Measurements from ENCODE around the gene OR6N1.

The OR6N1 gene

DNA sequence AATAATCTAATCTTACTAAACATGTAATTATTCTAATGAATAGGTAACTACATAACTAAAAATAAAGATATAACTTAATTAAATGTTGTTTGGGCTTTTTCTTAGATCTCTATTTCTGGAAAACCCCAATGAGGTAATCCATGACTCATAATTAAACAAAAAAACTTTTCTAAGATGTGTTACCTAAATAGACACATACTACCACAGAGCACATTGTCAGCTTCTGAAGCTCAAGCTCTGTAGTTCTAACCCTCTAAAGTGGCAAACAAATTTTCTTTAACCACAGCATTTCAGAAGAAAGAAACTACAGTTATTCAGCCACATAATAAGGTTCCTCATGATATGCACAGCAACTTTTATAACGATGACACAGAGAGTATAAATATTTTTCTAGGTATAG, 55.7 kb downstream of the OR6N1 start:
- Mint-ChIP-seq H3K9me3 (no peaks in the 10 kb centered on the region), H3K27ac (no peak overlapping the region), H3K4me3 (no peak overlapping the region), H3K4me1 (no peaks in the 10 kb centered on the region), H3K27me3 (peaks cover 25% of the 10 kb centered on the region)
- ATAC-seq (peak; percentile 76), DNase-seq (no peak)

GRCh38 chr1:158714754-158715153, 57.2 kb downstream of the OR6N1 start:
- H3K4me1 Mint-ChIP-seq, result no peaks in the 10 kb centered on the region
- H3K9me3 Mint-ChIP-seq, result no peaks in the 10 kb centered on the region
- ATAC-seq (no peak), DNase-seq (no peak)
- H3K4me3 Mint-ChIP-seq, result no peak overlapping the region
- H3K27ac Mint-ChIP-seq, result no peak overlapping the region
- peaks cover 21% of the 10 kb centered on the region for H3K27me3 Mint-ChIP-seq

Data from stimulated activated naive CD8-positive, alpha-beta T cell treated with anti-CD3 and anti-CD28 coated beads, Interleukin-15, amount 100 ng/mL, for 72 hours (primary cell).